OCI-LY7 (cell line): ENCODE results near the gene EDEM1. TPM values are rescaled to one million over a fixed set of nuclear protein-coding genes. Genes with fewer than 3 reads are reported as not detected.

Source experiments
- BruUV-seq: library from RNA; stranded (reverse); fragments of 400-500 nt; replicated peaks from 2 replicates; lab custom pipeline; 2021; lab: Mats Ljungman, UMichigan
- CTCF ChIA-PET: fragments of 300-600 bp; sonication (Branson Sonifier 250); formaldehyde crosslinking; loops from one replicate; lab custom pipeline; 2022; ENCODE audit warnings: antibody characterized with exemption; ENCODE audit not compliant: unreplicated experiment; lab: Charles Lee
- POLR2A ChIA-PET: fragments of 300-600 bp; sonication (Branson Sonifier 250); formaldehyde crosslinking; loops from one replicate; lab custom pipeline; 2022; ENCODE audit warnings: antibody characterized with exemption; lab: Charles Lee
- DNase-seq: peaks from one replicate; pipeline ENCODE4 v3.0.0-alpha.2; 2015; ENCODE audit warnings: low spot score
- H2AFZ ChIP-seq: fragments of 200-600 bp; sonication (generic), shearing (Covaris generic); 2 replicates; pipeline ENCODE4 v1.6.1; 2014; ENCODE audit warnings: mild to moderate bottlenecking, antibody characterized with exemption, low read length, moderate library complexity
- H3K27ac ChIP-seq: fragments of 200-600 bp; sonication (generic); 2 replicates; pipeline ENCODE4 v1.5.1; 2014; ENCODE audit warnings: mixed run types, low read depth, mild to moderate bottlenecking, moderate library complexity, low read length, inconsistent platforms; ENCODE audit not compliant: poor library complexity, severe bottlenecking
- H3K36me3 ChIP-seq: fragments of 200-600 bp; sonication (generic); 2 replicates; pipeline ENCODE4 v1.6.1; 2014; ENCODE audit warnings: mild to moderate bottlenecking, antibody characterized with exemption, low read length, moderate library complexity, mixed read lengths; ENCODE audit not compliant: insufficient read depth
- H3K4me1 ChIP-seq: fragments of 200-600 bp; sonication (generic); 2 replicates; pipeline ENCODE4 v1.5.1; 2014; ENCODE audit warnings: mild to moderate bottlenecking, low read length; ENCODE audit not compliant: insufficient read depth, poor library complexity, severe bottlenecking
- H3K4me2 ChIP-seq: fragments of 200-600 bp; sonication (generic); 2 replicates; pipeline ENCODE4 v1.6.1; 2014; ENCODE audit warnings: mild to moderate bottlenecking, low read length
- H3K4me3 ChIP-seq: fragments of 200-600 bp; sonication (generic); 2 replicates; pipeline ENCODE4 v1.5.1; 2014; ENCODE audit warnings: mild to moderate bottlenecking, low read depth, low read length; ENCODE audit not compliant: poor library complexity, severe bottlenecking
- H3K79me2 ChIP-seq: fragments of 200-600 bp; sonication (generic); 2 replicates; pipeline ENCODE4 v1.6.1; 2016; ENCODE audit warnings: low read depth, mild to moderate bottlenecking, low read length, moderate library complexity, mixed read lengths; ENCODE audit not compliant: insufficient read depth
- H3K9me2 ChIP-seq: fragments of 200-600 bp; sonication (generic); 2 replicates; pipeline ENCODE4 v1.6.1; 2016; ENCODE audit warnings: mild to moderate bottlenecking, low read length, mixed read lengths; ENCODE audit not compliant: insufficient read depth
- H3K9me3 ChIP-seq: fragments of 200-600 bp; sonication (generic); 2 replicates; pipeline ENCODE4 v1.6.1; 2014; ENCODE audit warnings: mild to moderate bottlenecking, mixed run types, low read length, mixed read lengths
- H4K20me1 ChIP-seq: fragments of 200-600 bp; sonication (generic); 2 replicates; pipeline ENCODE4 v1.6.1; 2014; ENCODE audit warnings: mild to moderate bottlenecking, antibody characterized with exemption, low read length, moderate library complexity, mixed read lengths; ENCODE audit not compliant: insufficient read depth
- EZH2phosphoT487 ChIP-seq: fragments of 200-600 bp; sonication (generic); IDR thresholded peaks from 2 replicates; pipeline ENCODE4 v1.6.1; 2018; ENCODE audit warnings: low read depth, borderline replicate concordance, mild to moderate bottlenecking, mixed run types, antibody characterized with exemption, low read length, moderate library complexity, mixed read lengths
- intact Hi-C: fragments of 100-400 bp; cut with micrococcal nuclease; formaldehyde crosslinking; loops from one replicate; pipeline ENCODE4 v1.10.0; 2022; ENCODE audit not compliant: unreplicated experiment
- total RNA-seq, 2 experiments: library from RNA; depleted of rRNA in 1 of 2; stranded (reverse); fragments of >200 nt in 1 of 2; shearing (Covaris generic) in 1 of 2; gene quantifications; 2 replicates each; pipeline ENCODE4 v1.2.3, GENCODE V29; 2014 to 2022
- TF ChIP-seq, protein P1 (sequence below): fragments of 200-600 bp; sonication (generic); conservative IDR thresholded peaks from 2 replicates; pipeline ENCODE4 v1.5.1; 2014; ENCODE audit warnings: mild to moderate bottlenecking, antibody characterized with exemption, low read length, moderate library complexity, mixed read lengths

EDEM1 gene
- total RNA-seq, 2 experiments from 2014 or later: 186 to 337 TPM

DNA sequence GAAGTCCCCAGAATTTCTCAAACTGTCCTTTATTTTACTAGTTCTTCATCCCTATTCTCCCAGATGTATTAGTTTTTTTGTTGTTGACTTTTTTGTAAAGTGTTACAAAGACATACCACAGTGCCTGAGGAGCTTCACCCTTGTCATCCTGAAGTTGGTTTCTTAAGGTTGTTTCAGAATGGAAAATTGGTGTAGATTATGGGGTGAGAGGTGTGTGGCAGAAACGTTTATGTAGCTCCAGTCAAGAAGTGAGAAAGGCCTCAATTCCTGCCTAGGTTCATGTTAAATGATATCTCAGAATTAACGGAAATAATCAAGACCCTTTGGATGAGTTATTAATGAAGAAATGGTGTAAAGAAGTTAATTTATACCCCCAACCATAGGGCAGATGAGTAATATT lies 6.8 kb downstream of the EDEM1 start:
- BruUV-seq: no TSS peak
- ChIA-PET CTCF (interaction anchor here (1.0 kb wide), 2 partner anchors 9 to 13 kb away, joined by 4 to 5 read pairs; no protein-coding TSS in a partner anchor), POLR2A (interaction anchor here (1.1 to 11.4 kb wide), 4 partner anchors 11 to 71 kb away, joined by 4 to 444 read pairs (median 6); partner anchors contain the start of gene EDEM1)
- H3K79me2 ChIP-seq: peaks cover 86% of the 10 kb centered on the region
- peaks cover 81% of the 10 kb centered on the region for H3K4me1 ChIP-seq
- H3K27ac ChIP-seq: peak overlapping the region; percentile 99
- H4K20me1 ChIP-seq: peaks cover 24% of the 10 kb centered on the region; the same call in 1 of the 2 replicates
- intact Hi-C loops: no loop called here
- H2AFZ ChIP-seq: no peak overlapping the region
- peak overlapping the region; percentile 46 for H3K4me3 ChIP-seq
- peak overlapping the region; percentile 69 for H3K4me2 ChIP-seq
- TF ChIP-seq, protein P1, sequence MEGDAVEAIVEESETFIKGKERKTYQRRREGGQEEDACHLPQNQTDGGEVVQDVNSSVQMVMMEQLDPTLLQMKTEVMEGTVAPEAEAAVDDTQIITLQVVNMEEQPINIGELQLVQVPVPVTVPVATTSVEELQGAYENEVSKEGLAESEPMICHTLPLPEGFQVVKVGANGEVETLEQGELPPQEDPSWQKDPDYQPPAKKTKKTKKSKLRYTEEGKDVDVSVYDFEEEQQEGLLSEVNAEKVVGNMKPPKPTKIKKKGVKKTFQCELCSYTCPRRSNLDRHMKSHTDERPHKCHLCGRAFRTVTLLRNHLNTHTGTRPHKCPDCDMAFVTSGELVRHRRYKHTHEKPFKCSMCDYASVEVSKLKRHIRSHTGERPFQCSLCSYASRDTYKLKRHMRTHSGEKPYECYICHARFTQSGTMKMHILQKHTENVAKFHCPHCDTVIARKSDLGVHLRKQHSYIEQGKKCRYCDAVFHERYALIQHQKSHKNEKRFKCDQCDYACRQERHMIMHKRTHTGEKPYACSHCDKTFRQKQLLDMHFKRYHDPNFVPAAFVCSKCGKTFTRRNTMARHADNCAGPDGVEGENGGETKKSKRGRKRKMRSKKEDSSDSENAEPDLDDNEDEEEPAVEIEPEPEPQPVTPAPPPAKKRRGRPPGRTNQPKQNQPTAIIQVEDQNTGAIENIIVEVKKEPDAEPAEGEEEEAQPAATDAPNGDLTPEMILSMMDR: no peak
- TF ChIP-seq EZH2phosphoT487: no peak
- H3K9me3 ChIP-seq: no peaks in the 10 kb centered on the region
- peaks cover 87% of the 10 kb centered on the region for H3K36me3 ChIP-seq
- no peak for DNase-seq
- H3K9me2 ChIP-seq: no peaks in the 10 kb centered on the region

- CTCF ChIA-PET: interaction anchor here (1.0 to 1.3 kb wide), 4 partner anchors 9 to 14 kb away, joined by 3 to 5 read pairs (median 4); no protein-coding TSS in a partner anchor
- TF ChIP-seq EZH2phosphoT487: no peak
- TF ChIP-seq, protein P1: no peak
- Histone ChIP-seq H3K9me2 (no peaks in the 10 kb centered on the region), H3K4me3 (peak overlapping the region; percentile 46), H4K20me1 (peaks cover 24% of the 10 kb centered on the region; the same call in 1 of the 2 replicates), H3K27ac (peak overlapping the region; percentile 99), H3K4me2 (peak overlapping the region; percentile 69), H3K4me1 (peaks cover 87% of the 10 kb centered on the region), H2AFZ (no peak overlapping the region), H3K36me3 (peaks cover 87% of the 10 kb centered on the region), H3K79me2 (peaks cover 86% of the 10 kb centered on the region), H3K9me3 (no peaks in the 10 kb centered on the region)
- intact Hi-C loops: no loop called here
- DNase-seq: peak; percentile 70
- no TSS peak for BruUV-seq
- POLR2A ChIA-PET: interaction anchor here (0.5 to 11.4 kb wide), 9 partner anchors 11 to 1525 kb away, joined by 3 to 444 read pairs (median 4); partner anchors contain the start of gene EDEM1
Observed at GRCh38 chr3:5194801-5195509, 7.4 kb downstream of the EDEM1 start.
